ENCODE measurements around the gene KLF6. TPM values are rescaled to one million over a fixed set of nuclear protein-coding genes. Genes with fewer than 3 reads are reported as not detected.

The KLF6 gene
- total and polyA plus RNA-seq, 11 donors = 15.2 to 106 (median 52.2) TPM

GRCh38 chr10:3783682-3784432 is 1.2 kb downstream of the KLF6 start:
- Histone ChIP-seq H3K4me3 (peak overlapping the region; percentile 66 to 100 (median 96)), H3K36me3 (peaks cover 0 to 38% (median 32%) of the 10 kb centered on the region in 9 donors), H3K4me1 (peaks cover 7 to 50% (median 35%) of the 10 kb centered on the region in 12 donors), H3K9me3 (peaks cover 0 to 4% (median 0%) of the 10 kb centered on the region in 12 donors), H3K27ac (peak overlapping the region; percentile 96 to 100 (median 100)), H3K27me3 (no peaks in the 10 kb centered on the region)
- intact Hi-C loops (cut with DNase I) = loop anchor here (2.0 to 10.0 kb wide), 40 partner anchors 21 to 988 kb away; no protein-coding TSS in a partner anchor
- TF ChIP-seq, protein P1, sequence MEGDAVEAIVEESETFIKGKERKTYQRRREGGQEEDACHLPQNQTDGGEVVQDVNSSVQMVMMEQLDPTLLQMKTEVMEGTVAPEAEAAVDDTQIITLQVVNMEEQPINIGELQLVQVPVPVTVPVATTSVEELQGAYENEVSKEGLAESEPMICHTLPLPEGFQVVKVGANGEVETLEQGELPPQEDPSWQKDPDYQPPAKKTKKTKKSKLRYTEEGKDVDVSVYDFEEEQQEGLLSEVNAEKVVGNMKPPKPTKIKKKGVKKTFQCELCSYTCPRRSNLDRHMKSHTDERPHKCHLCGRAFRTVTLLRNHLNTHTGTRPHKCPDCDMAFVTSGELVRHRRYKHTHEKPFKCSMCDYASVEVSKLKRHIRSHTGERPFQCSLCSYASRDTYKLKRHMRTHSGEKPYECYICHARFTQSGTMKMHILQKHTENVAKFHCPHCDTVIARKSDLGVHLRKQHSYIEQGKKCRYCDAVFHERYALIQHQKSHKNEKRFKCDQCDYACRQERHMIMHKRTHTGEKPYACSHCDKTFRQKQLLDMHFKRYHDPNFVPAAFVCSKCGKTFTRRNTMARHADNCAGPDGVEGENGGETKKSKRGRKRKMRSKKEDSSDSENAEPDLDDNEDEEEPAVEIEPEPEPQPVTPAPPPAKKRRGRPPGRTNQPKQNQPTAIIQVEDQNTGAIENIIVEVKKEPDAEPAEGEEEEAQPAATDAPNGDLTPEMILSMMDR (IDR thresholded peaks at IDR 0.05) = no peak
- TF ChIP-seq POLR2A (IDR thresholded peaks at IDR 0.05) = peak in 1 of 2 donors; percentile 38
- 0 to 1% (median 0%) methylated on average over 22 of the region's 22 CpGs for WGBS, 4 donors
- DNase-seq = peak; percentile 70 to 84 (median 78)
- ATAC-seq = peak in 2 of 4 donors; percentile 3 to 17

GRCh38 chr10:3783316-3783681 is 1.7 kb downstream of the KLF6 start:
- Histone ChIP-seq H3K4me3 (peak overlapping the region; percentile 66 to 100 (median 96)), H3K27me3 (no peaks in the 10 kb centered on the region), H3K27ac (peak overlapping the region; percentile 96 to 100 (median 100)), H3K4me1 (peaks cover 13 to 55% (median 40%) of the 10 kb centered on the region in 12 donors), H3K9me3 (no peaks in the 10 kb centered on the region), H3K36me3 (peaks cover 0 to 43% (median 37%) of the 10 kb centered on the region in 9 donors)
- ATAC-seq (peak; percentile 1 to 34 (median 13)), DNase-seq (peak; percentile 58 to 80 (median 66))
- TF ChIP-seq, protein P1 (IDR thresholded peaks at IDR 0.05) = no peak
- TF ChIP-seq POLR2A (IDR thresholded peaks at IDR 0.05) = no peak
- WGBS, 4 donors = 0% methylated on average over 12 of the region's 12 CpGs
- intact Hi-C loops (cut with DNase I) = loop anchor here (2.0 to 10.0 kb wide), 35 partner anchors 28 to 989 kb away; no protein-coding TSS in a partner anchor

GRCh38 chr10:3782451-3783315 is 2.3 kb downstream of the KLF6 start:
- H3K4me3 ChIP-seq = peak overlapping the region; percentile 66 to 100 (median 96)
- peaks cover 16 to 61% (median 47%) of the 10 kb centered on the region in 12 donors for H3K4me1 ChIP-seq
- WGBS, 4 donors = 1 to 2% (median 1%) methylated on average over 13 of the region's 13 CpGs
- ATAC-seq (peak; percentile 69 to 76 (median 70)), DNase-seq (peak; percentile 69 to 84 (median 79))
- no peaks in the 10 kb centered on the region for H3K27me3 ChIP-seq
- intact Hi-C loops (cut with DNase I) = loop anchor here (2.0 to 10.0 kb wide), 35 partner anchors 28 to 990 kb away; no protein-coding TSS in a partner anchor
- TF ChIP-seq, protein P1 (IDR thresholded peaks at IDR 0.05) = no peak
- peak in 1 of 2 donors; percentile 85 for TF ChIP-seq POLR2A (IDR thresholded peaks at IDR 0.05)
- no peaks in the 10 kb centered on the region for H3K9me3 ChIP-seq
- peak overlapping the region; percentile 96 to 100 (median 100) for H3K27ac ChIP-seq
- peaks cover 0 to 50% (median 43%) of the 10 kb centered on the region in 9 donors for H3K36me3 ChIP-seq

Measured in heart left ventricle (tissue), 16 donors.